GM19324 (cell line): ENCODE results near the gene PI4K2B.
"Not testable (repeated sequence)": the region's sequence is repeated elsewhere in the genome, so short reads cannot be mapped to it uniquely, and the experiment has no call there.

Experiments
- ATAC-seq: cut with Tn5 transposase; IDR thresholded peaks from one replicate; pipeline ENCODE4 v1.9.1; 2021; ENCODE audit warnings: mild to moderate bottlenecking, moderate library complexity; ENCODE audit not compliant: unreplicated experiment, low FRiP score

PI4K2B gene

GRCh38 chr4:25240754-25241210, 6.9 kb downstream of the PI4K2B start:
- not testable (repeated sequence) for ATAC-seq

DNA sequence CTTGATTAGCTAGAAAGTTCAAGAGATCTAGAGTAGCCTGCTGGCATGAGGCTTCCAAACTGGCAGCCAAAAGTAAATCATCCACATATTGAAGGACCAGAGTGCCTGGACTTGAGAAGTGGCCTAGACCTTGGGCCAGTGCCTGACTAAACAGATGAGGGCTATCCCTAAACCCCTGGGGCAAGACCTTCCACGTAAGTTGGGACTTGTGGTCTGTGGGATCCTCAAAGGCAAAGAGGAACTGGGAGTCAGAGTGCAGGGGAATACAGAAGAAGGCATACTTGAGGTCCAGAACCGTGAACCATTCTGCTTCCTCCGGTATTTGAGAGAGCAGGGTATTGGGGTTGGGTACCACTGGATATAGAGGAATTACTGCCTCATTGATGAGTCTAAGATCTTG, 8.4 kb downstream of the PI4K2B start:
- ATAC-seq: not testable (repeated sequence)

DNA sequence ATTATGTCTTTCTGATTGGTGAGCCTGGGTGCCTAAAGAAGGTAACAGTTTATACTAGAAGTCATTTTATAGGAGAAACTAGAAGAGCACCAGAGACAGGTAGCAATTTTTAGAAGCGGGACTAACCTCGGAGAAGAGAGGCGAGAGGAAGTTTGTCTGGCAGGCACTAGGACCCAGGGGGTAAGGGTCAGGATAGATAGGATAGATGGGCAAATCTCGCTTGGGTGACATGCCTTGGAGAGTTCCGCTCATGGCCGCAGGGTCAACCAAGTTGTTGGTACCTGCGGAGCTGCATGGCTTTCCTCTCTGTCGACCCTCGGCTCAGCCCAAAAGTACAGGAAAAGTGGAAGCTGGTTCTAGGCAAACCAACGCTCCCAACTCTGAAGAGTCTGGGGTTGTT, 11.3 kb downstream of the PI4K2B start:
- ATAC-seq: no peak

DNA sequence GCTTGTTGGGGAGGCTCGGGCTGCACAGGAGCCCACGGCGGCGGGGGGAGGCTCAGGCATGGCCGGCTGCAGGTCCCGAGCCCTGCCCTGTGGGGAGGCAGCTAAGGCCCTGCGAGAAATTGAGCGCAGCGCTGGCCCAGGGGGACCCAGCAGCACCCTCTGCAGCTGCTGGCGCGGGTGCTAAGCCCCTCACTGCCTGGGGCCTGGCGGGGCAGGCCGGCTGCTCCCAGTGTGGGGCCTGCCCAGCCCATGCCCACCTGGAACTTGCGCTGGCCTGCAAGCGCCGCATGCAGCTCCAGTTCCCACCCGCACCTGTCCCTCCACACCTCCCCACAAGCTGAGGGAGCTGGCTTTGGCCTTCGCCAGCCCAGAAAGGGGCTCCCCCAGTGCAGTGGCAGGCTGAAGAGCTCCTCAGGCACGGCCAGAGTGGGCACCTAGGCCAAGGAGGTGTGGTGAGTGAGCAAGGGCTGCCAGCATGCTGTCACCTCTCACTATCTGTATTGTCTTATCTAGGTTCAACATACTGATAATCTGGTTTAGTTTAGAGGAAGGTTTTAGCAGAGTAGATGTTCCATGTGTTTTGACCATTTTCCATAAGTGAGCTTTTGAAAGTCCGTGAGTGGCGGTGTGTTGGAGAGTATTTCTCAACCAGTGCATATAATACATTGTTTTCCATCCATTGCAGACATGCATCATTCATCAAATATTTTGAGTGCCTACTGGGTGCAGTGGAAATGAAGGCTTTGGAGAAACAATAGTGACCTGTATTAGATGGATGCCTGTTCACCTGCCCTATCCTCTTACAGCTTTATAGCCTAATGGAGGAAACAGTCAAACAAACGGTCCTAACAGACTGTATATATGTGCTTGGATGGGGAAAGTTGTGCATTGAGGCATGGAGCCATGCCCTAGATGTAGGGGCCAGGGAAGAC, 13.1 kb downstream of the PI4K2B start:
- ATAC-seq: no peak

GRCh38 chr4:25248875-25249274, 15.0 kb downstream of the PI4K2B start:
- not testable (repeated sequence) for ATAC-seq

DNA sequence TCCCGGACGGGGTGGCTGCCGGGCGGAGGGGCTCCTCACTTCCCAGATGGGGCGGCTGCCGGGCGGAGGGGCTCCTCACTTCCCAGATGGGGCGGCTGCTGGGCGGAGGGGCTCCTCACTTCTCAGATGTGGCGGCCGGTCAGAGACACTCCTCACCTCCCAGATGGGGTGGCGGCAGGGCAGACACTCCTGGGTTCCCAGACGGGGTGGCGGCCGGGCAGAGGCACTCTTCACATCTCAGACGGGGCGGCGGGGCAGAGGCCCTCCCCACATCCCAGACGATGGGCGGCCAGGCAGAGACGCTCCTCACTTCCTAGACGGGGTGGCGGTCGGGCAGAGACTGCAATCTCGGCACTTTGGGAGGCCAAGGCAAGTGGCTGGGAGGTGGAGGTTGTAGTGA, 15.7 kb downstream of the PI4K2B start:
- not testable (repeated sequence) for ATAC-seq

- ATAC-seq: no peak
Observed at GRCh38 chr4:25252230-25253070, 18.6 kb downstream of the PI4K2B start.

- ATAC-seq: no peak
Observed at GRCh38 chr4:25253071-25253445, 19.2 kb downstream of the PI4K2B start.

DNA sequence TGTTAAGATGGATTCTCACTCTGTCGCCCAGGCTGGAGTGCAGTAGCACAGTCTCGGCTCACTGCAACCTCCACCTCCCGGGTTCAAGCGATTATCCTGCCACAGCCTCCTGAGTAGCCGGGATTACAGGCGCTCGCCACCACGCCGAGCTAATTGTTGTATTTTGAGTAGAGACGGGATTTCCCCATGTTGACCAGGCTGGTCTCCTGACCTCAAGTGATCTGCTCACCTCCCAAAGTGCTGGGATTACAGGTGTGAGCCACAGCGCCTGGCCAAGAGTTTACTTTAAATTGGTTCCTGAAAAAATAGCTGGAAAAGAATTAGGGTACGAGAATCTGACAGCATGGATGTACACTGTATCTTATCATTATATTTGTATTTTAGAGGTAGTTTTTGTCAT, 20.0 kb downstream of the PI4K2B start:
- not testable (repeated sequence) for ATAC-seq

GRCh38 chr4:25258980-25259578, 25.2 kb downstream of the PI4K2B start:
- ATAC-seq: no peak

DNA sequence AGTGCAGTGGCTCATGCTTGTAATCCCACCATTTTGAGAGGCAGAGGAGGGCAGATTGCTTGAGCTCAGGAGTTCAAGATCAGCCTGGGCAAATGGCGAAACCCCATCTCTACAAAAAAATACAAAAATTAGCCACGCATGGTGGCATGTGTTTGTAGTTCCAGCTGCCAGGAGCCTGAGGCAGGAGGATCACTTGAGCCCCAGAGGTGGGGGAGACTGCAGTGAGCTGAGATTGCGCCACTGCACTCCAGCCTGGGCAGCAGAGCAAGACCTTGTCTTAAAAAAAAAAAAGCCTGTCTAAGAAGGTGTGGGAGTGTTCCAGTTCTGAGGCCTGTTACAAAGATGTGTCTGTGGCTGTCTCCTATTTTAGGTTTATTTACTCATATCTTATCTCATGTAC, 38.0 kb downstream of the PI4K2B start:
- ATAC-seq: no peak

DNA sequence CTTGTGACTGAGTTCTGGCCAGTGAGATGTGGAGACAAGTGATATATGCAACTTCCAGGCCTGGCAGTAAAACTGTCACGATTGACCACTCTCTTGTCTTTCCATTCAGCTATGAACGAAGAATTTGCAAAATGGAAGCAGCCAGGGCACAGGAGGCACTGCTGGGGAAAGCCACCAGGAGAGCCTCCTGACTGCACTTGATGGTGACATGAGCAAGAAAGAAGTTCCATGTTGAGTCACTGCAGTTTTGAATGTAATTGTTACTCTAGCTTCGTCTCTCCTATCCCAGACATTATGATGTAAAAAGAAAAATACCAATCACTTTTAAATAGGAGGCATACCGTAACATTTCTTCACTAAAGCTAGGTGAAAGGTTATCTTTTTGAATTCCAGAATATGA, 46.4 kb downstream of the PI4K2B start:
- no peak for ATAC-seq

- ATAC-seq: no peak
Observed at GRCh38 chr4:25283948-25284347, 50.1 kb downstream of the PI4K2B start.

GRCh38 chr4:25284466-25284865, 50.6 kb downstream of the PI4K2B start:
- ATAC-seq: no peak

- ATAC-seq: no peak
Observed at GRCh38 chr4:25290490-25291067, 56.7 kb downstream of the PI4K2B start.

DNA sequence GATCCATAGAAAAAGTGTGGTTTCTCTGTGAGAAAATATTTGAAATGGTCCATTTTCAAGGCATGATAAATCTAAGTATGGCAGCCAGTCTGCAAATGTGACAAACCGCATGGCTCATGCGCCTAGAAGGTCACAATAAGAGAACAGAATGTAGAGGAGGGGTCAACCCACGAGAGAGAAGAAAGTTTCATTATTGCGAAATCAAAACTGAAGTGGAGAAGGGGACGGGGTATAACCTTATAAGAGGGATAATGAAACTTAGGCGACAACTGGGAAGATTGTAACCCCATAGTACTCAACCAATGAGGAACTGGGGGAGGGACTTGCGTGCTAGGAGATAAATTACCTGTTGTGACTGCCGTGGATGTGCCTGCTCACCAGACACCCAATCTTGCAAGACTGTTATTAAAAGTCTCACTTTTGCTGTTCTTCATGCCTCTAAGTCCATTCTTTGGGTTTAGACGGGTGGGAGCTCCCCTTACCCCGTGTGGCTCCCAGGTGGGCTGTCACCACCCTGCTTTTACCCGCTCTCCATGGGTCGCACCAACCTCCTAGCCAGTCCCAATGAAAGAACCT, 57.4 kb downstream of the PI4K2B start:
- ATAC-seq: no peak

GRCh38 chr4:25297528-25298242, 63.9 kb downstream of the PI4K2B start:
- ATAC-seq: no peak

DNA sequence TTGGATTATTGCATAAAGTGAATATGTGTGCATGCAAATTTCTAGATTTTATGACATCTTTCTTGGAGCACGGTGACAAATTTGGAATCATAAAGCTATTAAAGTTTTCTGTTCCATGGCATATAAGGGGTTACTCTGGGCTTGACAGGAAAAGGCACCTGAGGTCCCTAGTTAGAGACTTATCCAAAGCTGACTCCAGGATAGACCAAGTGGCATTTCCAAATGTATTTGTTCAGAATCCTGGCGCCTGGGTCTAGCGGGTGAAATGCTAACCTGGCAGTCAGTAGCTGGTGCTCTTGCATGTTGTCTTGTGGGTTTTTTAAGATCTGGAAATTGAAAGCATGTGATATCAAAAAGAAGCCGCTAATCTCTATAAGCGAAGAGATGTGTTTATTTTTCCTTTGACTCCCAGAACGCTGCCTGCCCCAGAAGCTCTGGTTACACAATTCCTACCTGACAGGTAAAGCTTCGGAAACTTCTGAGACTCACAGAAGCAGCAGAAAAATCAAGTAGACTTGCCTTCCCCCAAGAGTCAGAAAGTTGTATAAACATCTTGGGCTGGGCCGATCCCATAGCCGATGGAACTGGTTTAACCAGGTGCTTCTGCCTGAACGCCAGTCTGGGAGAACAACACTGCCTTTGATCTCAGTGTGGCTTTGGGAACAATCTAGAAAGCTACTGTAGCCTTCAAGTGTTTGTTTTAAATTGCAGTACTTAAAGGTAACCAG, 65.8 kb downstream of the PI4K2B start:
- no peak for ATAC-seq

DNA sequence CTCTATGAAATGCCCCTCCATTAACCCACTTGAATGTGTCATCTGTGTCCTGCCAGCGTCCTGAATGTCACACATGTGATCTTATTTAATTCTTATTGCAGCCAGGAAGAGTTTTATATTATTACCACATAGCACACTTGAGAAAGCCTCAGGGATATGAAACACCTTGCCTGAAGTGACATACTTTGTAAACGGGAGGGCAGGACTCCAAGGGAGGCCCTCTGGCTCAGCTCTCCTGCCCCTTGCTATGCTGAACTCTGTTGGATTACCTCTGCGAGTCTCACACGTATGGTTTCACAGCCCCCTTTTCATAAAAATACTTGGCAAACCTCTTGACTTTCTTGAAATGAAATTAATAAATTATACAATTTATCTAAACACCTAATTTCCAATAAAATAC, 67.6 kb downstream of the PI4K2B start:
- ATAC-seq: no peak
